DND-41 (cell line): Measurements from ENCODE around the gene ZC3H4.

Source experiments
- EZH2 ChIP-seq: IDR thresholded peaks from 3 replicates; pipeline ENCODE4 v1.6.1; 2012; ENCODE audit warnings: borderline replicate concordance, low read depth, mild to moderate bottlenecking, moderate library complexity, low read length, inconsistent platforms; ENCODE audit not compliant: severe bottlenecking
- TF ChIP-seq, protein P1 (sequence below): IDR thresholded peaks from 2 replicates; pipeline ENCODE4 v1.5.1; 2012; ENCODE audit warnings: borderline replicate concordance, low read length, moderate library complexity, mild to moderate bottlenecking; ENCODE audit not compliant: poor library complexity, severe bottlenecking; ENCODE audit errors: extremely low read depth

DNA sequence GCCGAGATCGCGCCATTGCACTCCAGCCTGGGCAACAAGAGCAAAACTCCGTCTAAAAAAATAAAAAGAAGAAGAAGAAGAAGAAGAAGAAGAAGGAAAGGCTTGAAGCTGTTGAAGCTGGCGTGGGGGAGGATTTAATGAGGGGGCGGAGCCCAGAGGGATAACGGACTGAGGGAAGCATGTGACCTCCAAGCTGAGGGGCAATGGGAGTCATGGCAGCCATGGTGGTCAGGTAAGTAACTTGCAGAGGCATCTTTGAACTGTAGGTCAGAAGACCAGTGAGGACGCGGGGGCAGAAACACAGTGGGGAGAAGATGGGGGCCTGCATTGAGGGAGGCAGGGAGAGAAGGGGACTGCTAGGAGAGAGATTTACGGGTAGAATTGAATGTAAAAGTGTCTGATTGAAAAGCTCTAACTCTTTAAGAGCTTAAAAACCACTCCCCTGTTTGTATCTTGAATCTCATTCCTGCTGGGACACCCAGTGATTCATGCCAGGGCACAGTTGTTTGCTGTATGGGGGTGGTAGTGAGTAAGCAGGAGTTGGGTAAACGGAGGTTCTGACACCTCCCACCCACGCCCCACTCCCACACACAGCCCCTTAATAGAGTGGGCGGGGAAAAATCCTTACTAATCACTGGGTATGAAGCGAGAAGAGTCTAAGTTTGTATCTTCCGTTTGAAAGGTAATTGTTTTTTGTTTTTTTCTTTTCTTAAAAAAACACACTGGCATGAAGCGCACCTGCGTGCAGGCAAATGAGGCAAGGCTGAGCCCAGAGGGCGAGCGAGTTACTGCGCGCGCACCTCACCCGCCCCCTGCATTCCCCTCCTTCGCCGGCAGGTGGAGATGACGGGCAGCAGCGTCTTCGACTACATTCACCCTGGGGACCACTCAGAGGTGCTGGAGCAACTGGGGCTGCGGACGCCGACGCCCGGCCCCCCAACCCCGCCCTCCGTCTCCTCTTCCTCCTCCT is 78.2 kb downstream of the ZC3H4 start:
- TF ChIP-seq, protein P1, sequence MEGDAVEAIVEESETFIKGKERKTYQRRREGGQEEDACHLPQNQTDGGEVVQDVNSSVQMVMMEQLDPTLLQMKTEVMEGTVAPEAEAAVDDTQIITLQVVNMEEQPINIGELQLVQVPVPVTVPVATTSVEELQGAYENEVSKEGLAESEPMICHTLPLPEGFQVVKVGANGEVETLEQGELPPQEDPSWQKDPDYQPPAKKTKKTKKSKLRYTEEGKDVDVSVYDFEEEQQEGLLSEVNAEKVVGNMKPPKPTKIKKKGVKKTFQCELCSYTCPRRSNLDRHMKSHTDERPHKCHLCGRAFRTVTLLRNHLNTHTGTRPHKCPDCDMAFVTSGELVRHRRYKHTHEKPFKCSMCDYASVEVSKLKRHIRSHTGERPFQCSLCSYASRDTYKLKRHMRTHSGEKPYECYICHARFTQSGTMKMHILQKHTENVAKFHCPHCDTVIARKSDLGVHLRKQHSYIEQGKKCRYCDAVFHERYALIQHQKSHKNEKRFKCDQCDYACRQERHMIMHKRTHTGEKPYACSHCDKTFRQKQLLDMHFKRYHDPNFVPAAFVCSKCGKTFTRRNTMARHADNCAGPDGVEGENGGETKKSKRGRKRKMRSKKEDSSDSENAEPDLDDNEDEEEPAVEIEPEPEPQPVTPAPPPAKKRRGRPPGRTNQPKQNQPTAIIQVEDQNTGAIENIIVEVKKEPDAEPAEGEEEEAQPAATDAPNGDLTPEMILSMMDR, result peak; percentile 98
- no peak for TF ChIP-seq EZH2
